Neural crest cell (in vitro differentiated cells): ENCODE measurements around the gene ST3GAL2. TPM values are rescaled to one million over a fixed set of nuclear protein-coding genes. Genes with fewer than 3 reads are reported as not detected.
"Not testable (repeated sequence)": the region's sequence is repeated elsewhere in the genome, so short reads cannot be mapped to it uniquely, and the experiment has no call there.

Source experiments
- DNase-seq: peaks from one replicate; pipeline ENCODE4 v3.0.0; 2021; ENCODE audit warnings: low read depth, mixed read lengths, low spot score
- H3K27ac Mint-ChIP-seq: one replicate; pipeline ENCODE4 v1.8.0; 2021; ENCODE audit warnings: mild to moderate bottlenecking, mixed read lengths; ENCODE audit not compliant: unreplicated experiment
- H3K27me3 Mint-ChIP-seq: 2 replicates; pipeline ENCODE4 v1.8.0; 2021; ENCODE audit warnings: low read depth, mild to moderate bottlenecking, mixed read lengths
- H3K36me3 Mint-ChIP-seq: 2 replicates; pipeline ENCODE4 v1.8.0; 2021; ENCODE audit warnings: low read depth, mild to moderate bottlenecking, mixed read lengths
- H3K4me1 Mint-ChIP-seq: 2 replicates; pipeline ENCODE4 v1.8.0; 2021; ENCODE audit warnings: mixed read lengths
- H3K4me3 Mint-ChIP-seq: one replicate; pipeline ENCODE4 v1.8.0; 2021; ENCODE audit warnings: mild to moderate bottlenecking, mixed read lengths
- H3K9me3 Mint-ChIP-seq: 2 replicates; pipeline ENCODE4 v1.8.0; 2021; ENCODE audit warnings: mixed read lengths
- total RNA-seq: library from RNA; stranded (reverse); gene quantifications from 2 replicates; pipeline ENCODE4 v1.2.1, GENCODE V29; 2021
- TF ChIP-seq, protein P1 (sequence below): fragments of 200-600 bp; sonication (generic); conservative IDR thresholded peaks from 2 replicates; pipeline ENCODE4 v1.5.0; 2021; ENCODE audit warnings: antibody characterized with exemption, mild to moderate bottlenecking

The ST3GAL2 gene
- total RNA-seq, 1 donor from 2014 or later, result 41.8 TPM

DNA sequence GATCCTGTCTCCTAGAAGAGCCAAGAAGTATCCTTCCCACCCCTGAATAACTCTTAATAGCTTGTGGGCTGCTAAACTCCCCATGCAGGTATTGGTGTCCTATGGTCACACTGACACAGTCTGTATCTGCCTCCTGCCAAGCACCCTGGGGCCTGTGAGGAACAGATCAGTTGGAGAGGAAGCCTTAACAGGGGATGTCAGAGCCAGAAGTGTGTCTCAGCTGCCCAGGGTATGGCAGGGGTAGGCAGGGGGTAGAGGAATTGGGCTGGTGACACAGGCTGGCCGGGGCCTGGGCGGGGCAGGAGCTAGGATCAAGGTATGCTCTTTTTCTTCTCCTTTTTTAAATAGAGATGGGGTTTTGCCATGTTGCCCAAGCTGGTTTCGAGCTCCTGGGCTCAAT, 47.5 kb downstream of the ST3GAL2 start:
- Mint-ChIP-seq H3K27ac (no peak overlapping the region), H3K27me3 (no peaks in the 10 kb centered on the region), H3K9me3 (no peaks in the 10 kb centered on the region), H3K4me3 (no peak overlapping the region), H3K4me1 (peaks cover 6% of the 10 kb centered on the region), H3K36me3 (peaks cover 7% of the 10 kb centered on the region)
- TF ChIP-seq, protein P1, sequence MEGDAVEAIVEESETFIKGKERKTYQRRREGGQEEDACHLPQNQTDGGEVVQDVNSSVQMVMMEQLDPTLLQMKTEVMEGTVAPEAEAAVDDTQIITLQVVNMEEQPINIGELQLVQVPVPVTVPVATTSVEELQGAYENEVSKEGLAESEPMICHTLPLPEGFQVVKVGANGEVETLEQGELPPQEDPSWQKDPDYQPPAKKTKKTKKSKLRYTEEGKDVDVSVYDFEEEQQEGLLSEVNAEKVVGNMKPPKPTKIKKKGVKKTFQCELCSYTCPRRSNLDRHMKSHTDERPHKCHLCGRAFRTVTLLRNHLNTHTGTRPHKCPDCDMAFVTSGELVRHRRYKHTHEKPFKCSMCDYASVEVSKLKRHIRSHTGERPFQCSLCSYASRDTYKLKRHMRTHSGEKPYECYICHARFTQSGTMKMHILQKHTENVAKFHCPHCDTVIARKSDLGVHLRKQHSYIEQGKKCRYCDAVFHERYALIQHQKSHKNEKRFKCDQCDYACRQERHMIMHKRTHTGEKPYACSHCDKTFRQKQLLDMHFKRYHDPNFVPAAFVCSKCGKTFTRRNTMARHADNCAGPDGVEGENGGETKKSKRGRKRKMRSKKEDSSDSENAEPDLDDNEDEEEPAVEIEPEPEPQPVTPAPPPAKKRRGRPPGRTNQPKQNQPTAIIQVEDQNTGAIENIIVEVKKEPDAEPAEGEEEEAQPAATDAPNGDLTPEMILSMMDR, result no peak
- DNase-seq, result no peak

DNA sequence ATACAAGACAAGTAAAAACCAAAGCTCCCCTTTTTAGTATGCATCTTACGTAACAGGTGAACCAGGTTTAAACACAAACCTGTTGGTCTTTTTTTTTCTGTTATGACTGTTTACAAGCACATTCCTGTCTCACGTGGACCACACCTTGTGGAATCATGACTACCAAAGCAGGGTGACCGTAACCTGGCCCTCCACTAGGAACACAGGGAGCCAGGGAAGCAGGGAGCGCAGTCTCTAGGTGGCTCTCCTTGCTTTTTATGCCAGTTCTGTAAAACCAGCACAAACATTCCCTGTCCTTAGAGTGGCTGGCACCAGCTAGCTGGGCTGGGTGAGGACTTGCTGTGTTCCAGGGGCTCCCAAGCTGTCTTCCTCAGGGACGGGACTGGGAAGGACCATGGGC, 48.1 kb downstream of the ST3GAL2 start:
- TF ChIP-seq, protein P1, result no peak
- H3K4me1 Mint-ChIP-seq, result peaks cover 6% of the 10 kb centered on the region
- H3K36me3 Mint-ChIP-seq, result peaks cover 7% of the 10 kb centered on the region
- no peak for DNase-seq
- no peak overlapping the region for H3K4me3 Mint-ChIP-seq
- no peaks in the 10 kb centered on the region for H3K27me3 Mint-ChIP-seq
- no peak overlapping the region for H3K27ac Mint-ChIP-seq
- no peaks in the 10 kb centered on the region for H3K9me3 Mint-ChIP-seq

DNA sequence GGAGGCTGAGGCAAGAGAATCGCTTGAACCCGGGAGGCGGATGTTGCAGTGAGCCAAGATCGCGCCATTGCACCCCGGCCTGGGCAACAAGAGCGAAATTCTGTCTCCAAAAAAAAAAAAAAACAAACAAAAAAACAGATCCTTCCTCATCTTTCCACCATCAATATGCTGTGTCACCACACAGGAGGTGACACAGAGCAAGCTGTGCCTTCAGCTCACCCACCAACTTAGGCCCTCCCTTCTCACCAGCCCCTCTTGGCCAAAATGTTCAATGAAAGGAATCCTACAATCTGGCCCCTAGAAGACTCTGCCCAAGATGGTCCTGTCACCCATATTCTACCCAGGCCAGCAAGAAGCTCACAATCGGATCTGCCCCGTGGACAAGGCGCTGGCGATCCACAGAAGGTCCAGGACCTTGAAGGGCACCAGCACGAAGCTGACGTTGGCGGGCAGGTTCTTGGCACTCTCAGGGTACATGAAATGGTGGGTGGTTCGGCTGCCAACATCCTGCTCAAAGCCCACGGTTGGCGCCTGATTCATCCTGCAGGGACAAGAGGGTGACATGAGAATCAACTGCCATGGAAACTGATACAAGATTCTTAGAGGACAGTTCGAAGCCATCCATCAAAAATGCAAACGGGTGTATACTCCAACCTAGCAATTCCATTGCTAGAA, 50.8 kb downstream of the ST3GAL2 start:
- no peak overlapping the region for H3K27ac Mint-ChIP-seq
- no peaks in the 10 kb centered on the region for H3K9me3 Mint-ChIP-seq
- H3K4me1 Mint-ChIP-seq, result no peaks in the 10 kb centered on the region
- peaks cover 14% of the 10 kb centered on the region for H3K36me3 Mint-ChIP-seq
- H3K27me3 Mint-ChIP-seq, result no peaks in the 10 kb centered on the region
- H3K4me3 Mint-ChIP-seq, result no peak overlapping the region
- DNase-seq, result no peak
- TF ChIP-seq, protein P1, result no peak

DNA sequence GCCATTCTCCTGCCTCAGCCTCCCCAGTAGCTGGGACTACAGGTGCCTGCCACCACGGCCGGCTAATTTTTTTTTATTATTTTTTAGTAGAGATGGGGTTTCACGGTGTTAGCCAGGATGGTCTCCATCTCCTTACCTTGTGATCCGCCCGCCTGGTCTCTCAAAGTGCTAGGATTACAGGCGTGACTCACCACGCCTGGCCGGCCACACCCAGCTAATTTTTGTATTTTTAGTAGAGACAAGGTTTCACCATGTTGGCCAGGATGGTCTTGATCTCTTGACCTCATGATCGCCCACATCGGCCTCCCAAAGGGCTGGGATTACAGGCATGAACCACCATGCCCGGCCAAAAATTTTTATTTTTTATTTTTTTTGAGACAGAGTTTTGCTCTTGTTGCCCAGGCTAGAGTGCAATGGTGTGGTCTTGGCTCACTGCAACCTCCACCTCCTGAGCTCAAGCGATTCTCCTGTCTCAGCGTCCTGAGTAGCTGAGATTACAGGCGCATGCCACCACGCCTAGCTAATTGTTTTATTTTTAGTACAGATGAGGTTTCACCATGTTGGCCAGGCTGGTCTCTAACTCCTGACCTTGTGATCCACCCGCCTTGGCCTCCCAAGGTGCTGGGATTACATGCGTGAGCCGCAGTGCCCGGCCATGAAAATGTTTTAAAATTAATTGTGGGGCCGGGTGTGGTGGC, 52.5 kb downstream of the ST3GAL2 start:
- not testable (repeated sequence) for H3K27ac Mint-ChIP-seq, H3K27me3 Mint-ChIP-seq, H3K9me3 Mint-ChIP-seq, H3K4me1 Mint-ChIP-seq, DNase-seq, H3K4me3 Mint-ChIP-seq
- H3K36me3 Mint-ChIP-seq, result peaks cover 17% of the 10 kb centered on the region

DNA sequence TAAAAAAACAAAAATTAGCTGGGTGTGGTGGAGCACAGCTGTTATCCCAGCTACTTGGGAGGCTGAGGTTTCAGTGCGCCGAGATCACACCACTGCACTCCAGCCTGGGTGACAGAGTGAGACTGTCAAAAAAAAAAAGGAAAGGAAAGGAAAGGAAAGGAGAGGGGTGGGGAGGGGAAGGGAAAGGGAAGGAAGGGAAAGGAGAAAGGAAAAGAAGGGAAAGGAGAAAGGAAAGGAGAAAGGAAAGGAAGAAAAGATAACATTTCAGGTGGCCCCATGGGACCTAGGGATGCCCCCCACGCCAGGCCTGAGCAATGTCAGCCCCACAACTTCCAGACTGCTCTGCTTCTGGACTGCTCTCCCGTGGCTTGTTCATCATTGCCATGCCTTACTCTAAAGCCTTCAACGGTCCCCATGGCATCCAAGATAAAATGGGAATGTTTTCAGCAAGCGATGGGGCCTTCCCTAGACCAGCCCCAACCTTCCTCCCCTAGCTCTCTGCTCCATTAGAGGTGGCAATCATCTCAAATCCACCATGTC, 55.4 kb downstream of the ST3GAL2 start:
- TF ChIP-seq, protein P1, result no peak
- peak overlapping the region; percentile 77 for H3K4me3 Mint-ChIP-seq
- peaks cover 17% of the 10 kb centered on the region for H3K36me3 Mint-ChIP-seq
- H3K27ac Mint-ChIP-seq, result no peak overlapping the region
- peaks cover 11% of the 10 kb centered on the region for H3K4me1 Mint-ChIP-seq
- H3K27me3 Mint-ChIP-seq, result peaks cover 3% of the 10 kb centered on the region
- no peaks in the 10 kb centered on the region for H3K9me3 Mint-ChIP-seq
- no peak for DNase-seq
